Stimulated activated CD4-positive, alpha-beta T cell treated with anti-CD3 and anti-CD28 coated beads, Interleukin-1b, Interleukin-23, amount 100 ng/mL, for 48 hours (primary cell): Measurements from ENCODE around the gene MCCC2.
"Not testable (repeated sequence)": the region's sequence is repeated elsewhere in the genome, so short reads cannot be mapped to it uniquely, and the experiment has no call there.

Experiments
- DNase-seq: peaks from one replicate; pipeline ENCODE4 v3.0.0-alpha.2; 2020

The MCCC2 gene

GRCh38 chr5:71600783-71601182 lies 13.6 kb downstream of the MCCC2 start:
- no peak for DNase-seq

- DNase-seq, result peak; percentile 84
These were observed 14.3 kb downstream of the MCCC2 start for GRCh38 chr5:71601222-71602026.

GRCh38 chr5:71609916-71610315 lies 22.8 kb downstream of the MCCC2 start:
- DNase-seq, result not testable (repeated sequence)

GRCh38 chr5:71615809-71616208 lies 28.7 kb downstream of the MCCC2 start:
- no peak for DNase-seq

- no peak for DNase-seq
These were observed 33.5 kb downstream of the MCCC2 start for GRCh38 chr5:71620630-71621029.

GRCh38 chr5:71621268-71621667 lies 34.1 kb downstream of the MCCC2 start:
- DNase-seq, result no peak

- DNase-seq, result no peak
These were observed 34.6 kb downstream of the MCCC2 start for GRCh38 chr5:71621741-71622140.

- DNase-seq, result no peak
These were observed 36.2 kb downstream of the MCCC2 start for GRCh38 chr5:71623221-71623794.

GRCh38 chr5:71629950-71630349 lies 42.8 kb downstream of the MCCC2 start:
- DNase-seq, result no peak

GRCh38 chr5:71631070-71631469 lies 43.9 kb downstream of the MCCC2 start:
- DNase-seq, result no peak

- no peak for DNase-seq
These were observed 45.0 kb downstream of the MCCC2 start for GRCh38 chr5:71632168-71632567.

GRCh38 chr5:71633255-71634155 lies 46.4 kb downstream of the MCCC2 start:
- no peak for DNase-seq

GRCh38 chr5:71637133-71637532 lies 50.0 kb downstream of the MCCC2 start:
- DNase-seq, result no peak

- no peak for DNase-seq
These were observed 53.3 kb downstream of the MCCC2 start for GRCh38 chr5:71640408-71640807.

GRCh38 chr5:71645030-71645429 lies 57.9 kb downstream of the MCCC2 start:
- DNase-seq, result no peak

- DNase-seq, result not testable (repeated sequence)
These were observed 63.8 kb downstream of the MCCC2 start for GRCh38 chr5:71650940-71651339.

- DNase-seq, result peak; percentile 52
These were observed 64.4 kb downstream of the MCCC2 start for GRCh38 chr5:71651579-71651978.

- DNase-seq, result no peak
These were observed 65.2 kb downstream of the MCCC2 start for GRCh38 chr5:71652349-71652748.

- DNase-seq, result no peak
These were observed 65.8 kb downstream of the MCCC2 start for GRCh38 chr5:71652803-71653543.

GRCh38 chr5:71658916-71659662 lies 71.9 kb downstream of the MCCC2 start:
- DNase-seq, result no peak

GRCh38 chr5:71662381-71662780 lies 75.2 kb downstream of the MCCC2 start:
- DNase-seq, result no peak
